Muscle layer of duodenum (tissue), 2 donors: ENCODE measurements around the gene PTPRB.

ENCODE experiments used
- H3K27ac ChIP-seq: one replicate; pipeline ENCODE4 v1.7.0; 2013; ENCODE audit warnings: mild to moderate bottlenecking, low read length
- H3K27me3 ChIP-seq: one replicate; pipeline ENCODE4 v1.7.0; 2013; ENCODE audit warnings: low read depth, mild to moderate bottlenecking, control low read depth, low read length
- H3K36me3 ChIP-seq, 2 donors: one replicate each; pipeline ENCODE4 v1.7.0; 2013; ENCODE audit warnings: low read length in 2 of 2, control low read depth in 1 of 2, mild to moderate bottlenecking in 1 of 2; ENCODE audit not compliant: insufficient read depth in 2 of 2, control insufficient read depth in 1 of 2
- H3K4me1 ChIP-seq, 2 donors: one replicate each; pipeline ENCODE4 v1.7.0; 2013; ENCODE audit warnings: low read length in 2 of 2, mild to moderate bottlenecking in 2 of 2, control low read depth in 1 of 2, moderate library complexity in 1 of 2; ENCODE audit not compliant: insufficient read depth in 2 of 2, control insufficient read depth in 1 of 2
- H3K4me3 ChIP-seq, 2 donors: one replicate each; pipeline ENCODE4 v1.7.0; 2013; ENCODE audit warnings: low read length in 2 of 2, low read depth in 1 of 2, mild to moderate bottlenecking in 1 of 2
- H3K9me3 ChIP-seq, 2 donors: one replicate each; pipeline ENCODE4 v1.7.0; 2013; ENCODE audit warnings: low read length in 2 of 2, control low read depth in 1 of 2, mild to moderate bottlenecking in 1 of 2; ENCODE audit not compliant: control insufficient read depth in 1 of 2
- donor health status: healthy.

The PTPRB gene

DNA sequence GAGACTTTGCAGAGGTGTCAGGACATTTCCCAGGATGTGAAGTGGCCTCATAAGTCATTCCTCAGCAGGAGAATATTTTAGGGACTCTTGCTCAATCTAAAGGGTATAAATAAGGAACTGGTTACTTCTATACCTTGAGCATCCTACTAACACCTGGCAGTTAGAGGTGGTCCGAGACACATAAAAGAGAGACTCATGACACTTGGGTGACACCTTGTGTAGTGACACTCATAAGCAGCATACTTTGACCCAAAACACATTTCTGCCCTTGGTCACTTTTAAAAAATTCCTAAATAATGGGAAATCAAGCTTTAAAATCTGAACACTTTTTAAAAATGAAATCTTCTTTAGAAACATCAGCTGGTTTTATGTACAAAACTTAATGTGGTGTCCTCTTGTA lies 152.8 kb downstream of the PTPRB start:
- H3K27ac ChIP-seq: no peak overlapping the region
- peaks cover 0 to 6% of the 10 kb centered on the region in 2 donors for H3K4me1 ChIP-seq
- no peaks in the 10 kb centered on the region for H3K27me3 ChIP-seq
- H3K4me3 ChIP-seq: no peak overlapping the region
- no peaks in the 10 kb centered on the region for H3K9me3 ChIP-seq
- no peaks in the 10 kb centered on the region for H3K36me3 ChIP-seq

- Histone ChIP-seq H3K4me3 (no peak overlapping the region), H3K27me3 (no peaks in the 10 kb centered on the region)
These were observed 154.5 kb downstream of the PTPRB start for GRCh38 chr12:70482764-70483163.

GRCh38 chr12:70469221-70469820 lies 167.9 kb downstream of the PTPRB start:
- Histone ChIP-seq H3K9me3 (no peaks in the 10 kb centered on the region), H3K36me3 (no peaks in the 10 kb centered on the region), H3K27me3 (no peaks in the 10 kb centered on the region), H3K4me3 (no peak overlapping the region), H3K4me1 (no peaks in the 10 kb centered on the region), H3K27ac (no peak overlapping the region)

More at GRCh38 chr12:70482764-70483163, 154.5 kb downstream of the PTPRB start:
- no peaks in the 10 kb centered on the region for H3K36me3 ChIP-seq
- no peaks in the 10 kb centered on the region for H3K9me3 ChIP-seq
- peaks cover 0 to 6% of the 10 kb centered on the region in 2 donors for H3K4me1 ChIP-seq
- no peak overlapping the region for H3K27ac ChIP-seq

DNA sequence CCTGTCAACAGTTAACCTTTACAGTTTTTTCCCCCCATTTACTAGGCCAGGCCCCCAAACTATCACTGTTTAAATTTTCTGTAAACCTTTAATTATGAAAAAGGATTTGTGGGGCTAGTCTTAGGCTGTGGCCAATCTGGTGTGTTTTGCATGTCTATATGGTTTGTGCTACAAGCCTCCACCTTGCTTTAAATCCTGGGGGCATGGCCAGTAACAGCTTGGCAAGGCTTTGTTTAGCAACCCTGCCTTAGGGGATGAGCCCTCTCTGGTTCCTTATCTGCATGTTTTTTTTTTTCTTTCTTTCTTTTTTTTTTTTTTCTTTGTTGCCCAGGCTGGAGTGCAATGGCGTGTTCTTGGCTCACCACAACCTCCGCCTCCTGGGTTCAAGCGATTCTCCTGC lies 168.5 kb downstream of the PTPRB start:
- no peaks in the 10 kb centered on the region for H3K27me3 ChIP-seq
- H3K36me3 ChIP-seq: no peaks in the 10 kb centered on the region
- H3K9me3 ChIP-seq: peaks cover 0 to 3% of the 10 kb centered on the region in 2 donors
- H3K4me3 ChIP-seq: no peak overlapping the region
- no peaks in the 10 kb centered on the region for H3K4me1 ChIP-seq
- no peak overlapping the region for H3K27ac ChIP-seq

DNA sequence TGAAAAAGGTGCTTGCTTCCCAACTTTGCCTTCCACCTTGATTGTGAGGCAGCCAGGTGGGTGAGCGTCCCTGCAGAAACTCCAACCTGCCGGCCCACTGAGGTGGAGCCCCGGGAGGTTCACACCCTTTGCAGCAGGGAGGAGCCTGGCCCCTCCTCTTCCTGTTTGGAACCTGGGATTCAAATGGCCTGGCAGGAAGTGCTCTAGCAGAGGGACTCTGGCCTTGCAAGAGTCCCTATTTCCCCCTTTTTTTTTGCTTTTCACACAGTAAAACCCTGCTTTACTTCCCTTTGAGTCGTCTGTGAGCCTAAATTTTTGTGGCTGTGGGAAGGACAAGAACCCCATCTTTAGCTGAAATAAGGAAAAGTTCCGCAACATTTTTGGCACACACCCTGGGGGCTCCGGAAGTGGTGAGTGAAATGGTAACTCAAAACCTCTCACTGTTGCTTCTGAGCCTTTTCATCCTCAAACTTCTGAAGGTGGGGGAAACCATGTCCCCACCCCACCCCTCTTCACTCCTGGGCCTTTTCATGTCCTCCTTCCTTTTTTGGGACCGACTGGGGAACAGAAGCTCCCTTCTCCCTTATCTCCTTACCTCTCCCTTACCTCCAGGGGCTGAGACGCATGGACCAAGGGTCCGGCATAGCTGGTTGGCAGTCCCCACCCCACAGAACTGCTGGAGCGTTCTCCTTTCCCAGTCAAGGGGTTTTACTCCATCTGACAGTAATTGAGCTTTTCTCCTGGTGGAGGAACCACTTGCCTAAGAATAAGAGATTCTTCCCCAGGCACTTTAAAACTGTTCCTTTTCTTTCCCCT lies 169.1 kb downstream of the PTPRB start:
- H3K27ac ChIP-seq: no peak overlapping the region

DNA sequence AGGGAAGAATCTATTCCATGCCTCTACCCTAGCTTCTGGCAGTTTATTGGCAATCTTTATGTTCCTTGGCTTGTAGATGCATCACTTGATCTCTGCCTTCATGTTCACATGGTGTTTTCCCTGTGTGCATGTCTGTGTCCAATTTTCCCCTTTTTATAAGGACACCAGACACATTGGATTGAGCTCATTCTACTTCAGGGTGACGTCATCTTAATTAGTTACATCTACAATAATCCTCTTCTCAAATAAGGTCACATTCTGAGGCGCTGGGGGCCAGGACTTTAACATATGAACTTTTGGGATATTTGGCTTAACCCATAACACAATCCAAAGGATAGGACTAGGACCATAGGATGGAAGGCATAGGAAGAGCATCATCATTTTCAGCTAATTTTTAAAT lies 169.8 kb downstream of the PTPRB start:
- Histone ChIP-seq H3K27me3 (no peaks in the 10 kb centered on the region), H3K4me1 (no peaks in the 10 kb centered on the region), H3K27ac (no peak overlapping the region), H3K36me3 (no peaks in the 10 kb centered on the region), H3K4me3 (no peak overlapping the region), H3K9me3 (peaks cover 0 to 5% of the 10 kb centered on the region in 2 donors)

More for the DNA sequence above, 169.1 kb downstream of the PTPRB start:
- Histone ChIP-seq H3K4me1 (no peaks in the 10 kb centered on the region), H3K9me3 (peaks cover 0 to 5% of the 10 kb centered on the region in 2 donors), H3K4me3 (no peak overlapping the region), H3K27me3 (no peaks in the 10 kb centered on the region), H3K36me3 (no peaks in the 10 kb centered on the region)

DNA sequence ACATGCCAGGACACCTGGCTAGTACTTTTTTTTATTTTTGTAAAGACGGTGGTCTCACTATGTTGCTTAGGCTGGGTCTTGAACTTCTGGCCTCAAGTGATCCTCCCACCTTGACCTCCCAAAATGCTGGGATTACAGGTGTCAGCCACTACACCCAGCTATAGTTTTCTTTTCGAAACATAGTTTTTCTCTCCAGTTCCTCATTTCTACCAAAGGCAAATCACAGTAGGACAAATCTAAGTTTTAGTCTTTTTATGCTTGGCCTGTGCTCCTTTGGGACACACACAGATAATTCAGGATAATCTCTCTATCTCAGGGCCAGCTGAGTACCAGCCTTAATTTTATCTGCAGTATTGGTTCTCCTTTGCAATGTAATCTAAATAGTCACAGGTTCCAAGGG lies 170.5 kb downstream of the PTPRB start:
- no peaks in the 10 kb centered on the region for H3K4me1 ChIP-seq
- peaks cover 0 to 5% of the 10 kb centered on the region in 2 donors for H3K9me3 ChIP-seq
- no peak overlapping the region for H3K4me3 ChIP-seq
- H3K36me3 ChIP-seq: no peaks in the 10 kb centered on the region
- no peaks in the 10 kb centered on the region for H3K27me3 ChIP-seq
- H3K27ac ChIP-seq: no peak overlapping the region
